Mesenteric fat pad (tissue), 1 donor: Measurements from ENCODE around the gene RSRP1. TPM values are rescaled to one million over a fixed set of nuclear protein-coding genes. Genes with fewer than 3 reads are reported as not detected.
"Not testable (repeated sequence)": the region's sequence is repeated elsewhere in the genome, so short reads cannot be mapped to it uniquely, and the experiment has no call there.

ENCODE experiments used
- DNase-seq: peaks from one replicate; pipeline ENCODE4 v3.0.0-alpha.2; 2020; ENCODE audit warnings: low spot score
- long read RNA-seq: library from polyadenylated mRNA; unstranded; transcript quantifications from one replicate; pipeline ENCODE4 v2.0.0, GENCODE V29; 2020
- total RNA-seq: library from RNA; stranded (reverse); fragmentation: NEBNext Ultra II Directional; extraction: Animal tissue kit (Norgen Biotek cat#: 25700); gene quantifications from one replicate; pipeline ENCODE4 v1.2.1, GENCODE V29; 2021
- donor health status: DM: yes; HTN: yes; CAD: no.

RSRP1 gene, protein sequence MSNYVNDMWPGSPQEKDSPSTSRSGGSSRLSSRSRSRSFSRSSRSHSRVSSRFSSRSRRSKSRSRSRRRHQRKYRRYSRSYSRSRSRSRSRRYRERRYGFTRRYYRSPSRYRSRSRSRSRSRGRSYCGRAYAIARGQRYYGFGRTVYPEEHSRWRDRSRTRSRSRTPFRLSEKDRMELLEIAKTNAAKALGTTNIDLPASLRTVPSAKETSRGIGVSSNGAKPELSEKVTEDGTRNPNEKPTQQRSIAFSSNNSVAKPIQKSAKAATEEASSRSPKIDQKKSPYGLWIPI
- 44.1 TPM for total RNA-seq
- long read RNA-seq, partial matches to known transcripts: 8 of 15 reads
- long read RNA-seq, other reads (novel, unspliced or antisense): 4 of 15 reads

DNA sequence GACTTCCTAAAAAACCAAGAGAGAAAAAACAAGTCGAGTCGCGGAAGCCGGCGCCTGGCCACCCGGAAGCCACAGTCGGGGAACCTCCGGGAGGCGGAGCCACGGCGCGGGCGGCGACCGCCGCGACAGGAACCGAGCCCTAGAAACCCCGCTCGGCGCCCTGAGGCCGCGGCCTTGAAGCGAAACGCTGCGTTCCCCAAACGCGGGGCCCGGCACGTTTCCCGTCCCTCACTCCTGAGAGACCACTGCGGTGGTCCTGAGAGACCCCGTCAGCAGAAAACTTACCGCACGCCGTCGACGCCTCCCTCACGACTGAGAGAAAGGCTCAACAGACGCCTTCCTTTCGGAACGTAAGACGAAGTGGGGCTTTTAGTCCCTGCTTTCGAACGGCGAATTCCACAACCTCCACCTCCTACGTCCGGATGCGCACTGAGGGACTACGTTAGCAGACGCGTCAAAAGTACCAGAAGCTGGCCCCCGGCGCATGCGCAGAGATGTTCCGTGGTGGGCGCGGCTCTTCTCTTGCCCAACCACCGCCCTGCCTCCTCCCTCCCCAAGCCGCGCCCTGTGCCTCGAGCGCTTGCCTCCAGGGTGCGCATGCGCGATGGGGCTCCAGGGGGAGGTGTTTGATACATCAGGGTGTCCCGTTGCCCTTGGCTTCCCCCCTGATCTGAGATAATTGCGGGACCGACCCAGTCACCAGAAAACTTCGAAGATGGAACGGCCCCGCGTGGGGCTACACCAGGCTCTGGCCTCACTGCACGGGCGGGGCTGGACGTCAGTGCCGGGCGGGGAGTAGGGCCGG is at the start of gene RSRP1:
Gene RSRP1, minus strand, starts transcription at position 431 of the 805 bp plus-strand sequence. CDS start 491 bp downstream, outside the sequence.
- DNase-seq: peak; percentile 100

DNA sequence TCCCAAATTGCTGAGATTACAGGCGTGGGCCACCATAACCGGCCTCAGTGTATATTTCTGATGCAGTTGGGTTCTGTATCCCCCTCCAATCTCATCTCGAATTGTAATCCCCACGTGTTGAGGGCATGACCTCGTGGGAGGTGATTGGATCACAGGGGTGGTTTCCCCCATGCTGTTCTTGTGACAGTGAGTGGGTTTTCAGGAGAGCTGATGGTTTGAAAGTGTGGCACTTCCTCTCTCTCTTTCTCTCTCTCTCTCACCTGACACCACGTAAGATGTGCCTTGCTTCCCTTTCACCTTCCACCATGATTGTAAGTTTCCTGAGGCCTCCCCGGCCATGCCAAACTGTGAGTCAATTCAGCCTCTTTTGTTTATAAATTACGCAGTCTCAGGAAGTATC is 49.2 kb upstream of the RSRP1 start:
- not testable (repeated sequence) for DNase-seq

DNA sequence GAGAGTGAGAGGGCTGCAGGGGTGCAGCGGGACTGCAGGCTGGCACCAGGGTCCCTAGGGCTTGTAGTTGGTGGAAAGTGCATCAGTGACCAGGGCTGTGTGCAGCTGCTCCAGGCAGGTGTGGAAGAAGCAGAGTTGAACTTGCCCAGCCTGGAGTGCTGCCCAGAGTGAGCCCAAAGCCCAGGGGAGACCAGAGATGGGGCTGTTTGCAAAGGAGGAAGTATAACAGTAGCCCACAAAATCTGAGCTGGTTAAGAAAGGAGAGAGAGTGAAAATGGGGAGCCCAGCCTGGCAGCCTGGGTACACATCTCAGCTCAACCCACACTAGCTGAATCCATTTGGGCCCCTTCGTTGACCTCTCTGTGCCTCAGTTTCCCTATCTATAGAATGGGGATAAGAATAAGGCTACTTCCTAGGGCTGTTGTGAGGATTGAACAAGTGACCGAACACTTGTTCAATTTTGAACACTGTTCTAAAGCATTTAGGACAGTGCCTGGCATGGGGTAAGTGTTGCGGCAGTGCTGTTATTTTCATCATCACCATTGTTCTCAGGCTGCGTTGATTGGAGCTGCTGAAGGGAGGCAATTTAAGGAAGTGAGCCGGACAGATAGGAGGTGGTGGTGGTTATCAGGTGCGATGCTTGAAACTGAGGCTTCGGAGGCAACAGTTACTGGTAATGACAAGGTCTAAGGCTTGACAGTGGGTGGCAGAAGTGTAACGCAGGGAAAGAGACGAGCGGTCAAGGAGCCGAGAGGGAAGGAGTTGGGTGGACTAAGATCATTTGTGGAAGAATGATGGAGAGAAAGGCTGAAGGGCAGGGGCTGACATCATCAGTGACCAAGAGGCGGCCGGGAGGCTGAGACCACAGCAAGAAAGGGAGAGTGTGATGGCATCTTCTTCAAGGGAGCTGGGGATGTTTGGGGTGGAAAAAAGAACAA is 47.9 kb upstream of the RSRP1 start:
- DNase-seq: peak; percentile 1

DNA sequence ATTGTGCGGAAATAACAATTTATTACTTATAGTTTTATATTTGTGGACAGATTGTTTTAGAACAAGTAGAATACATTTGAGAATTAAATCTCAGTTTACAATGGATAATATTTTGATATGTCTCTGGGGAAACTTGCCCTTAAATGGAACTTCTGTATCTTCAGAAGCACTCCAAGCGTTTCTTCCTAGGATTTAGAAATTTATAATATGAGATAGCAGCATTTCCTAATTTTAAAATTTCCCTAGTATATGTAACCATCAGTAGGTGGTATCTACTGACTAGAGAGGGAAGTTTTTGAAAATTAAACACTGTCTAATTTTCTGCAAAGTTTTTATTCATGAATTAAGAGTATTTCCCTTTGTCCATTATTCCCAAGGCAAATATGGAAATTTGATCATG is 46.2 kb upstream of the RSRP1 start:
- DNase-seq: not testable (repeated sequence)

DNA sequence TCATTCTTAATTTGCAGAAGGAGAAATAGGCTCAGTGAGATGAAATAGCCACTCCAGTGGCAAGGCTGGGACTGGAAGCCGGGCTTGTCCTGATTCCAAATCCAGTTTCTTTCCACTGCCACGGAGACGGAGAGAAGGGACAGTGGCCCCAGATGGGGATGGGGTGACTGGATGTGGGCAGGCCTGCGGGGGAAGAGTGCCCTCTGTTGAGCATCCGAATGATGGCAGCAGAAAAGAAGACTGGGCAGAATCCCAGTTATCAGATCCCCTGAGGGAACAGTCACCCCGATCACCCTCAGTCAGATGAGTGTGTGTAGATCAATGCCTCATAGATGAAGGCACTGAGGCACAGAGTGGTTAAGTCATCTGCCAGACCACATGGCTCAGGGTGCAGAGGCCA is 42.8 kb upstream of the RSRP1 start:
- DNase-seq: not testable (repeated sequence)

DNA sequence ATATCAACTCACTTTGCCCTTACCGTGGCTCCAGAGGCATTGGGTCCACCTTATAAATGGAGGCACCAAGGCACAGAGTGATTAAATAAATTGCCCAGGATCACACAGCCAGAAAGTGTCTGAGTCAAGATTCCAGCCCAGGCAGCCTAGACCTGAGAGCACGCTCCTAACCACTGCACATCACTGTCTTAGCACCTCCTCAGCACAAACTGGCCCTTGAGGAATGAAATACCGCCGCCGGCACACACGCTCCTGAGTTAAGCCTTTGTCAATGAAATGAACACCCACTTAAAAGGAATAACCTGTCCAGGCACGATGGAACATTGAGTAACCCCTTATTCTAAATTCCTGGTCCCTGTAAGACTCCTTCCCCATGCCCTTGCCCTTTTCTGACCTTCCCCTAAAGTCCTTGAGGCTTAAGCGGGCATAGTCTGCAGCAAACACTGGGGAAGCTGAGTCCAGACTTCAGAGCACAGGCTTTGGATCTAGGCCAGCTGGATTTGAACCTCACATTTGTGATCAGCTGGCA is 41.4 kb upstream of the RSRP1 start:
- not testable (repeated sequence) for DNase-seq

DNA sequence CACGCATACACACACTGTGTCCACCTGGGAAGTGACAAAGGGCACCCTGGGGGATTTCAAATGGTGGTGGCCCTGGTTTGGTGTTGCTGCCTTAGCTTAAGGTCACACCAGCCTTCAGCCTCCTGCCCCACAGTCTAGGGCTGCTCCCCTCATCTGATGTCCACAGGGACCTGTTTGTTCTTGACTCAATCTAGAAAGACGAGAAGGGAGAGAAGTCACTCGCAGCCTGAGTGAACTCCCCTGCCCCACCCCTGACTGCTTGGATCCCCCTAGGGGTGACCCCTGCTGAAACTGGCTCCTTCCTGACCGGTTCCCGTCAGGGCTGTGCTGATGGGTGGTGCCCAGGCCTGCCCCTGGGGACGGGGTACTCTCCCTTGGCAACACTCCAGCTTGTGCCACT is 39.9 kb upstream of the RSRP1 start:
- not testable (repeated sequence) for DNase-seq

DNA sequence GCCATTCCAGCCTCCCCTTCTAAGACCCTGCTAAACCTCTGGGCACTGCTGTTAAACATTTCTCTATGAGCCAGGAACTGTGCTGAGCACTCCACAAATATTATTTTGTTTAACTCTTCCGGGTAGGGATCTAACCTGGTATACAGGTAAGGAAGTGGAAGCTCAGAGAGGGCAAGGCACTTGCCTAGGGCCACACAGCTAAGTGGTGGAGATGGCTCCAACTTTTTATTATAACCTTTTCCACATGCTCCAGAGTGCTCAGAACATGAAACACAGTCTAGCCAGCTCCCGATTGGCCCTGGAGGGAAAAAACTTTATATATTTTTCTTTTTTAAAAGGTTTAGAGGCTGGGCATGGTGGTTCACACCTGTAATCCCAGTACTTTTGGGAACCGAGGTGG is 38.6 kb upstream of the RSRP1 start:
- not testable (repeated sequence) for DNase-seq

DNA sequence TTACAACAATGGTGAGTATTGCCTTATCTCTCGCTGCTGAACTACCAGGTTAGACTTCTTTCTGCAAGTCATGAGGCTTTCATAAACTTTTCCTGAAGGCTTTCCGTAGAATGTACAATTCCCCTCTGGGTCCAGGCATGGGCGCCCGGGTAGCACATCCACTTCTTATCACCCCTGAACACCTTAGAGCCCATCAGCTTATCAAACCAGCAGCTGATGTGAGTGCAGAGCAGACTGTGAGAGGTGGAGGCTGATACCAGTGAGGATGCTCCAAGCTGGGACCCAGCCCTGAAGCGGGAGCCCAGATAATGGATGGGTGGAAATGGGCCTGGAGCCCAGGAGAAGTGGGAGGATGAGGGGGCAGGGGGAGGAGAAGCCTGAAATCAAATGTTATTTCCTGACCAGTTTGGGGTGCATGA is 32.4 kb upstream of the RSRP1 start:
- DNase-seq: not testable (repeated sequence)

DNA sequence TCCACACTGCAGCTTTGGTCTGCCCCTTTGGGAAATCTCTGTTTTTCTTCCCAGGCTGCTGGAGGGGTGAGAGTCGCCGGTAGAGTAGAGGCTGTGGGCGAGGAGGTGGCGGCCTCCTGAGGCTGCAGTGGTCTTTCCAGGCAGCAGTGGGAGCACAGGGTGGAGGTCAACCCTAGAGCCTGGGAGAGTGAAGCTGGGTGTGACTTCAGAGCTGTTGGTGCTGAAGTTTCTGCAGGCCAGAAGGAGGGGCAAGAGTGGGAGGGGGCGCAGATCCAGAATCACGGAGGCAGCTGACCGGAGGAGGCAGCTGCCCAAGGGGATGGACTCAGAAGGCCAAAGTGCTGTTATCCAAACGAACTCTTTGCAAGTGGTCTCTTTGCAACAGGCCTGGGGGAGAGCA is 31.5 kb upstream of the RSRP1 start:
- DNase-seq: not testable (repeated sequence)

DNA sequence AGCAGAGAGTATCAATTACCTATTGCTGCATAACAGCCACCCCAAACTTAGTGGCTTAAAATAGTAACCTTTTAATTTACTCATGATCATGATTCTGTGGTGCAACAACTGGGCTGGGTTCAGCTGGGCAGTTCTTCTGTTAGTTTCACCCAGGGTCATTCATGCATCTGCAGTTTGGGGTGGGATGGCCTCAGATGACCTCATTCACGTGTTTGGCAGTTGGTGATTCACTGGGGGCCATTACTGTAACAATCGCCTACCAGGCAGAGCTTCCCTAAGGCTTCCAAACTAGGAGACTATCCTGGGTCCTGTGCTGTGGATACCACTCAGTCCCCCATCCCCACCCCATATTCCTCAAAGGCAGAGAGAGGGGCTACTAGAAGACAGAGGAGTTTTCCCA is 31.1 kb upstream of the RSRP1 start:
- DNase-seq: not testable (repeated sequence)

DNA sequence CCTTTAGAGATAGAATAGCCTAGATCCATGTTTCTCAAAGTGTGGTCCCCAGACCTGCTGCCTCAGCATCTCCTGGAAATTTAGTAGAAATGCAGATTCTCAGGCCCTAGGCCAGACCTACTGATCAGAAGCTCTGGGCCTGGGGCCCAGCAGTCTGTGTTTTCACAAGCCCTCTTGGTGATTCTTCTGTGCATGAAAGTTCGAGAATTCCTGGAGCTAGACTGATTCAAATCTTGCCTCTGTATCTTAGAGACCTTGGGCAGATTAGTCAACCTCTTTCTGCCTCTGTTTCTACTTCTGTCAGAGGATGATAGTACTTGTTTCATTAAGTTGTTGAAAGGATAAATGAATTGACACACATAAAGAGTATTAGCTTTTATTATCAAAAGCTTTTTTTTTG is 30.0 kb upstream of the RSRP1 start:
- DNase-seq: not testable (repeated sequence)

DNA sequence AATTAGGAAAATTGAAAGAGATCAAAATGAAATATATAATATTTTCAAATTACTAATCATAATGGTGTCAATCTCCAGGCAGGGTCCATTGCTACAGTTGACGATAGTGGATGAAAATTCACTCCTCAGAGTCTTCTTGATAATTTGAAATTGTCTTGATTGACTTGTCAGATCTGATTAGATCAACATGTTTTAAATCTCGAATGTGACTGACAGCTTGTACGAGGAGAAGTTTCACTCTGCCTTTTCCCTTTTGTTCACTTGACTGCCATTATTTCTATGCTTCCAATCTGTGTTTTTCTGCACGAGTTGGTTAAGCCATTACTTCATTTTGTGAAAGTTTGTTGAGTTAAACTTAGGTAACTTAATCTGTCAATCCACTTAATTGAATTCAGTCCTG is 28.4 kb upstream of the RSRP1 start:
- not testable (repeated sequence) for DNase-seq

DNA sequence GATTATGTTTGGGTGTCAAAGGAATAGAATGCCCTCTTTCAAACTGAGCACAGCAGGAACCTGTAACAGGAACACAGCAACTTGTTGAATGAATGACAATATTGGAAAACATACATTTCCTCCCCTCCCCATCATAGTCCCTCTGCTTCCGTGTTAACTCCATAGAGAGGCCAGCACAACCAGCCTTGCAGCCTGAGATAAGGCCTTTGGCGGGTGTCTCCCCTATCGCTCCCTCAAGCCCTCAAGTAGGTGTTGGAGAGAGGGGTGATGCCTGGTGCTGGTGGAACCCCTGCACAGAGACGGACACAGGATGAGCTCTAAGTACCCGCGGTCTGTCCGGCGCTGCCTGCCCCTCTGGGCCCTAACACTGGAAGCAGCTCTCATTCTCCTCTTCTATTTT is 25.0 kb upstream of the RSRP1 start, which contains the start of gene RHD:
Gene RHD, plus strand, starts transcription at position 272 of the 400 bp plus-strand sequence. Its CDS starts 39 bp downstream, at position 311.
- not testable (repeated sequence) for DNase-seq

DNA sequence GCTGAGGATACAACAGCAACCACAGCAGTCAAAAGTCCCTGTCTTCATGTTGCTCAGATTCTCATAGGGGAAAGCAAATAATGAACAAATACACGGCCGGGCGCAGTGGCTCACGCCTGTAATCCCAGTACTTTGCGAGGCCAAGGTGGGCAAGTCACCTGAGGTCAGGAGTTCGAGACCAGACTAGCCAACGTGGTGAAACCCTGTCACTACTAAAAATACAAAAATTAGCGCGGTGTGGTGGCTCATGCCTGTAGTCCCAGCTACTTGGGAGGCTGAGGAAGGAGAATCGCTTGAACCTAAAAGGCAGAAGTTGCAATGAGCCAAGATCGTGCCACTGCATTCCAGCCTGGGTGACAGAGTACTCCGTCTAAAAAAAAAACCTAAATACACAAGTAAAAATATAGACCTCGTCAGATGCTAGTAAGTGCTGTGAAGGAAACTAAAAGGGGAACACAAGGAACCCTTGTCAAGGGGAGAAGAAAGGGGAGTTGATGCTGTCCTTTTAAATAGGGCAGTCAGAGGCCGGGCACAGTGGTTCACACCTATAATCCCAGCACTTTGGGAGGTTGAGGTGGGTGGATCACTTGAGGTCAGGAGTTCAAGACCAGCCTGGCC is 21.0 kb upstream of the RSRP1 start:
- DNase-seq: not testable (repeated sequence)

DNA sequence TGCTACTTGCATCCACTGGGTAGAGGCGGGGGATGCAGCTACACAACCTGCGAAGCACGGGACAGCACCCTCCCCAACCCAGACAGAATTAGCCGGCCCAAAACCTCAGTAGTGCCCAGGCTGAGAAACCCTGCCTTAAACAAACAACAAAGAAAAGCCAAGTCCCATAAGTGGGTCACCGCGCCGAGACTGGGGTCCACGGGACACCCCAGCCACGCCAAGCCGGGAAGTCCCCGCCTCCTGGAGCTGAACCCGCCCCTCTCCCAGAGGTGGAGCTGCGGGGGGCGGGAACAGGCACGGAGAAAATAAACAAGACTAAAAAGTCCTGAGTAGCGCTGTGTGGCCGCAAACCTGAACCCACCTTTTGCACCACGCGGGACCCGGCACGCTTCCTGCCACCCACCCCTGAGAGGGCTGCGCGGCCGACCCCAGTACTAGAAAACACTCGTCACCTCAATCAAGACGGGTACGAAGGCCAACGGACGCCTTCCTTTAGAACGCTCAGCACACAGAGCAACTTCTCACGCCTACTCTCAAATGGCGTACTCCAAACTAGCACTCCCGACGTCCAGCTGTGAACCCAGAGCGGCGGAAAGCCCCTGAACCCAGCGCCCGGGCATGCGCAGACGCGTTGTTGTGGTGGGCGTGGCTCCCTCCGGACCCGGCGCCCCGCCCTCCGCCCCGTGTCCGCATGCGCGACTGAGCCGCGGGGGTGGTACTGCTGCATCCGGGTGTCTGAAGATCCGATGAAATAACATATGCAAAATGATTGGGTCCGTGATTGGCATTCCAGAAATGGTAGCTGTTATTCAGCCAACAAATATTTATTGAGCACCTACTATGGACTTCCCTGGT is 20.3 kb upstream of the RSRP1 start:
- DNase-seq: not testable (repeated sequence)

DNA sequence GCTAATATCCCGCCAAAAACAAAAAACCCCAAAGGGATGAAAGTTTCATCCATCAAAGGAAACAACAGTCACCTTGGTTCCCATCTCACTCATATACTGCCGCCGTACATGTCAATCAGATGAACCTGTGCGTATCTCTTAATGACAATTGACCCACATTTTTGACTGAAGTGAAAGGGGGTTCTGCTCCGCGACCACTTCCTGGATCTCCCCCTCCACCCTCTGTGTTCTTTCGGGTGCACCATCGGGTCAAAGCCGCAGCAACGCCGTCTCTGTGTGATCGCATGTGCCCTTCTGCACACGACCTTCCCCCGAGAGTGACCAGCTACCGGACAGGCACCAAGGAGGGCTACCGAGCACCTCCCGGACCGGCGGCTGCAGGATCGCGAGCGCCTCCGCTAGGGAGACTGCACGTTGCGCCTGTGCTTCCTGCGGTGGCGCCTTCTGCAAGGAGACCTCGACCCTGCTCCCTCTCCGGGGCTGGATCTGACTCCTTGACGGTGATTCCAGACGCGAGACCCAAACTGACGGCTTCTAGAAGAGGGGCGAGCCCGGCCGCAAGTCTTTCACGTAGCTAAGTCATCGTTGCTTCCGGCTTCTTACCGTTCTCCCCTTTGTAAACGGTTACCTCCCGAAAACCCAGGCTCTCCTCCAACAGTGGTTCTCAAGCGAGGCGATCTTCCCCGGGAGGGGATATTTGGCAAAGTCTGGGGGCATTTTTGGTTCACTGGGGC is 19.5 kb upstream of the RSRP1 start:
- not testable (repeated sequence) for DNase-seq

DNA sequence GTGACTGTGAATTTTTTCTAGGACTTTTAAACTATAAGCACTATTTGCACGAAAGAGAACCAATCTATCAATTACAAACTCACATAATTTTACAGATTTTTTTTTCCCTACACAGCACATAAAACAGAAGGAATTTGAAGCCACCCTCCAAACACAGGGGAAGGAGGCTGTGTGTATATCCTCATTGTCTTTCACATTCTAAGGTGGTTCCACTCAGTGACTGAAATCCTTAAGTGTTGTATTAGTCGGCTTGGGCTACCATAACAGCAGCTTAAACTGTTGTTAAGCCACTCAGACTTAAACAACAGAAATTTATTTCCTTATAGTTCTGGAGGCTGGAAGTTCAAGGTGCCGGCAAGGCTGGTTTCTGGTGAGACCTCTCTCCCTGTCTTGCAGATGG is 13.1 kb upstream of the RSRP1 start:
- DNase-seq: not testable (repeated sequence)

DNA sequence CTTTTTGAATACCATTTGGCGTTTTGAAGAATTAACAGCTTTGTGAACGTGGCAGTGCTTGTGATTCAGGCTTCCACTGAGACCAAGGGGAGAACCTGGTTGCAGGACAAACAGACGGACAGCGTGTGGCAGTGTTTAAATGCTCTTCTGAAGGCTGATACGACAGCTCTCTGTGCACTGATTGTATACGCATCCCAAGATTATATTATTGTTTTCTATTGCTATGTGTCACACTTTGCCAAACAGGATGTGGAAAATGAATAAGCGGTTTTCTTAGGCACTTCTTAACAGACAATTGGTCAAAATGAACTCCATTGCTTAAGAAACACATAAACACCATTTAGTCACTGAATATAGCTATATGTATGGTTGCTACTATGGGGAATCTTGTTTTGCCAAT is 12.6 kb upstream of the RSRP1 start:
- not testable (repeated sequence) for DNase-seq
